HCT116 (cell line): ENCODE data around the gene SVIL. TPM values are rescaled to one million over a fixed set of nuclear protein-coding genes. Genes with fewer than 3 reads are reported as not detected.
"Not testable (repeated sequence)": the region's sequence is repeated elsewhere in the genome, so short reads cannot be mapped to it uniquely, and the experiment has no call there.

ENCODE experiments used
- ATAC-seq: fragments of 200-7000 bp; cut with Tn5 transposase; 2 replicates; pipeline ENCODE4 v1.9.1; 2020; ENCODE audit warnings: mild to moderate bottlenecking, moderate library complexity
- BruUV-seq: library from RNA; stranded (reverse); fragments of 400-500 nt; replicated peaks from 2 replicates; lab custom pipeline; 2021; lab: Mats Ljungman, UMichigan
- CTCF ChIA-PET: fragments of 300-600 bp; sonication (Branson Sonifier 250); formaldehyde crosslinking; loops from one replicate; lab custom pipeline; 2021; ENCODE audit warnings: antibody characterized with exemption; lab: Charles Lee
- POLR2A ChIA-PET: fragments of 300-600, 350-600 bp; sonication (Branson Sonifier 250); formaldehyde crosslinking; loops from one replicate; lab custom pipeline; 2021; ENCODE audit warnings: antibody characterized with exemption; lab: Charles Lee
- RAD21 ChIA-PET, 2 experiments: fragments of 300-600 bp; sonication (Branson Sonifier 250); formaldehyde crosslinking; loops; one replicate each; lab custom pipeline; 2023; ENCODE audit warnings: low total read pairs in 2 of 2; ENCODE audit not compliant: uncharacterized antibody in 2 of 2, unreplicated experiment in 2 of 2, low non-redundant PET in 1 of 2; lab: Charles Lee
- DNase-seq: peaks from one replicate; pipeline ENCODE4 v3.0.0-alpha.2; 2010; ENCODE audit warnings: low read depth, low spot score
- H2AFZ ChIP-seq: fragments of 200-600 bp; shearing (Covaris generic), sonication (generic); 2 replicates; pipeline ENCODE4 v1.6.1; 2017; ENCODE audit warnings: low read depth, mixed run types, mixed read lengths, antibody characterized with exemption, low read length; ENCODE audit not compliant: poor library complexity, severe bottlenecking
- H3K27ac ChIP-seq: 2 replicates; pipeline ENCODE4 v1.5.1; 2012; ENCODE audit warnings: low read depth, low read length
- H3K27me3 ChIP-seq: fragments of 200-600 bp; sonication (generic); 2 replicates; pipeline ENCODE4 v1.6.1; 2016; ENCODE audit warnings: mixed run types, low read length, mixed read lengths; ENCODE audit not compliant: insufficient read depth
- H3K36me3 ChIP-seq, 2 experiments: fragments of 200-500 bp in 1 of 2; fragments of 200-600 bp in 1 of 2; sonication (Bioruptor generic) in 1 of 2; sonication (generic) in 1 of 2; 2 replicates each; pipeline versions ENCODE4 v1.5.1 to v1.6.1; 2014 to 2016; ENCODE audit warnings: low read length in 2 of 2, inconsistent platforms in 1 of 2, mixed read lengths in 1 of 2, mixed run types in 1 of 2; ENCODE audit not compliant: insufficient read depth in 2 of 2, control insufficient read depth in 1 of 2
- H3K4me1 ChIP-seq, 2 experiments: fragments of 200-600 bp in 1 of 2; sonication (generic) in 1 of 2; 2 replicates each; pipeline versions ENCODE4 v1.5.1 to v1.6.1; 2012 to 2017; ENCODE audit warnings: low read length in 2 of 2, inconsistent platforms in 1 of 2, mild to moderate bottlenecking in 1 of 2, mixed read lengths in 1 of 2, mixed run types in 1 of 2, moderate library complexity in 1 of 2; ENCODE audit not compliant: insufficient read depth in 2 of 2, control insufficient read depth in 1 of 2
- H3K4me2 ChIP-seq: fragments of 200-600 bp; sonication (generic); 2 replicates; pipeline ENCODE4 v1.6.1; 2017; ENCODE audit warnings: mixed run types, low read length, mixed read lengths
- H3K4me3 ChIP-seq, 2 experiments: fragments of 200-600 bp in 1 of 2; sonication (generic) in 1 of 2; replicated peaks in 1 of 2; 2 replicates each; pipeline ENCODE4 v1.5.1; 2011 to 2016; ENCODE audit warnings: low read length in 2 of 2, control low read depth in 1 of 2, low read depth in 1 of 2, mild to moderate bottlenecking in 1 of 2, mixed read lengths in 1 of 2, mixed run types in 1 of 2
- H3K79me2 ChIP-seq: fragments of 200-600 bp; sonication (generic); 2 replicates; pipeline ENCODE4 v1.6.1; 2017; ENCODE audit warnings: mild to moderate bottlenecking, mixed run types, low read length, moderate library complexity, mixed read lengths; ENCODE audit not compliant: insufficient read depth
- H3K9ac ChIP-seq: fragments of 200-600 bp; sonication (generic); 2 replicates; pipeline ENCODE4 v1.6.1; 2016; ENCODE audit warnings: low read length, mixed read lengths
- H3K9me2 ChIP-seq: fragments of 200-600 bp; sonication (generic), shearing (Covaris generic); 2 replicates; pipeline ENCODE4 v1.6.1; 2017; ENCODE audit warnings: mixed run types, mild to moderate bottlenecking, moderate library complexity; ENCODE audit not compliant: insufficient read depth
- H3K9me3 ChIP-seq, 2 experiments: fragments of 200-500 bp in 1 of 2; fragments of 200-600 bp in 1 of 2; sonication (Bioruptor generic) in 1 of 2; sonication (generic) in 1 of 2; 2 replicates each; pipeline ENCODE4 v1.6.1; 2014 to 2017; ENCODE audit warnings: low read length in 2 of 2, mixed read lengths in 2 of 2, inconsistent platforms in 1 of 2, low read depth in 1 of 2, mild to moderate bottlenecking in 1 of 2, mixed run types in 1 of 2, moderate library complexity in 1 of 2; ENCODE audit not compliant: control insufficient read depth in 1 of 2, insufficient read depth in 1 of 2
- H4K20me1 ChIP-seq: fragments of 200-600 bp; sonication (generic), shearing (Covaris generic); 2 replicates; pipeline ENCODE4 v1.6.1; 2017; ENCODE audit warnings: mixed run types, mild to moderate bottlenecking, moderate library complexity; ENCODE audit not compliant: insufficient read depth
- SIN3A ChIP-seq: IDR thresholded peaks from 2 replicates; pipeline ENCODE4 v1.6.1; 2012; ENCODE audit warnings: low read depth
- SRF ChIP-seq: IDR thresholded peaks from 2 replicates; pipeline ENCODE4 v1.6.1; 2012; ENCODE audit warnings: low read depth
- ZBTB33 ChIP-seq: IDR thresholded peaks from 2 replicates; pipeline ENCODE4 v1.6.1; 2011; ENCODE audit warnings: mild to moderate bottlenecking, low read length, moderate library complexity; ENCODE audit not compliant: insufficient replicate concordance; ENCODE audit errors: extremely low read depth
- intact Hi-C: fragments of 100-400 bp; cut with micrococcal nuclease; formaldehyde crosslinking; loops from 2 replicates; pipeline ENCODE4 v1.10.0; 2022
- total RNA-seq: library from RNA; stranded (reverse); gene quantifications from one replicate; pipeline ENCODE4 v1.2.1, GENCODE V29; 2021; ENCODE audit not compliant: unreplicated experiment

Gene SVIL
- total RNA-seq, 1 experiment from 2014 or later = 27.0 TPM

- H3K9ac ChIP-seq, H3K4me3 ChIP-seq, RAD21 ChIA-PET, H3K36me3 ChIP-seq, POLR2A ChIA-PET, ATAC-seq, H2AFZ ChIP-seq, H3K27ac ChIP-seq, CTCF ChIA-PET, H3K27me3 ChIP-seq, DNase-seq, H4K20me1 ChIP-seq, H3K9me2 ChIP-seq, H3K4me1 ChIP-seq, H3K79me2 ChIP-seq, H3K4me2 ChIP-seq, BruUV-seq, H3K9me3 ChIP-seq: not testable (repeated sequence)
- intact Hi-C loops = loop anchor here (10.0 kb wide), 1 partner anchor 224 kb away; no protein-coding TSS in a partner anchor
These were observed 124.2 kb downstream of the SVIL start for GRCh38 chr10:29510483-29511157.

GRCh38 chr10:29508554-29509244 is 126.1 kb downstream of the SVIL start:
- CTCF ChIA-PET = interaction anchor here (0.7 to 1.2 kb wide), 2 partner anchors 9 to 84 kb away, joined by 4 read pairs; no protein-coding TSS in a partner anchor
- H3K4me1 ChIP-seq = no peaks in the 10 kb centered on the region
- BruUV-seq = no TSS peak

DNA sequence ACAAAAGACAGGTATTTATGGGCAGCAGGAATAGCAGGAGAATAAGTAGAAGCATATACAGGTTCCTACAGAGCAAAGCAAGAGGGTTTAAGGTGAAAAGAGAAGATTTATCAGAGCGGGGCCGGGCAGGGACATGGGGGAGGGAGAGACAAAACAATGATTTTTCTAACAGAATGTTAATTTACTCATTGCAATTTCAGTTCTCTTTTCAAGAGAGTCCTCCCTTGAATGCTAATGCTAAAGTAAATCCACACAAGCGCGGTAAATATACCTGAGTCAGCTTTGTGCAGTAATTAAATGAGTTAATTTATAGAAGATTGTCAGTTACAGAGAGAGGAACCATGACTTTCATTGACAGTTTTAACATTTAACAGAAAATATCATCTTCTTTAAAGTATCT is 127.0 kb downstream of the SVIL start:
- POLR2A ChIA-PET, H3K4me3 ChIP-seq, H3K9me2 ChIP-seq, CTCF ChIA-PET, RAD21 ChIA-PET, H3K4me1 ChIP-seq, ATAC-seq, intact Hi-C loops, H4K20me1 ChIP-seq, H3K27ac ChIP-seq, DNase-seq, H3K4me2 ChIP-seq, H2AFZ ChIP-seq, H3K36me3 ChIP-seq, H3K27me3 ChIP-seq, BruUV-seq, H3K9me3 ChIP-seq, H3K9ac ChIP-seq, H3K79me2 ChIP-seq: not testable (repeated sequence)

More at GRCh38 chr10:29508554-29509244, 126.1 kb downstream of the SVIL start:
- H2AFZ ChIP-seq = no peak overlapping the region
- TF ChIP-seq ZBTB33 (no peak), SRF (no peak), SIN3A (no peak)
- no peaks in the 10 kb centered on the region for H3K27me3 ChIP-seq
- no peaks in the 10 kb centered on the region for H3K9me2 ChIP-seq
- H3K36me3 ChIP-seq = peaks cover 0 to 4% of the 10 kb centered on the region in 2 experiments; a peak in 1 of 4 replicates
- H3K9me3 ChIP-seq = no peaks in the 10 kb centered on the region
- DNase-seq (no peak), ATAC-seq (no peak)
- no peak overlapping the region for H3K4me3 ChIP-seq
- H3K4me2 ChIP-seq = no peak overlapping the region
- ChIA-PET RAD21 (no interaction called here), POLR2A (no interaction called here)
- no peaks in the 10 kb centered on the region for H3K79me2 ChIP-seq
- intact Hi-C loops = no loop called here
- no peak overlapping the region for H3K27ac ChIP-seq
- H3K9ac ChIP-seq = no peak overlapping the region
- H4K20me1 ChIP-seq = no peaks in the 10 kb centered on the region; the same call in 1 of the 2 replicates
